GM21447 (cell line): Measurements from ENCODE around the gene DENND1C.
"Not testable (repeated sequence)": the region's sequence is repeated elsewhere in the genome, so short reads cannot be mapped to it uniquely, and the experiment has no call there.

ENCODE experiments used
- ATAC-seq: cut with Tn5 transposase; IDR thresholded peaks from one replicate; pipeline ENCODE4 v1.9.1; 2021; ENCODE audit not compliant: unreplicated experiment

The DENND1C gene

GRCh38 chr19:6508028-6508771 lies 26.6 kb upstream of the DENND1C start:
- ATAC-seq: not testable (repeated sequence)

GRCh38 chr19:6503407-6504201 lies 22.0 kb upstream of the DENND1C start:
- no peak for ATAC-seq

GRCh38 chr19:6501740-6502648 lies 20.4 kb upstream of the DENND1C start, which contains the start of gene TUBB4A:
Gene TUBB4A, minus strand, starts transcription at chr19:6502309. Its CDS starts 97 bp downstream, at chr19:6502212.
- no peak for ATAC-seq

- ATAC-seq: no peak
Observed at GRCh38 chr19:6500837-6501739, 19.5 kb upstream of the DENND1C start.

- ATAC-seq: no peak
Observed at GRCh38 chr19:6499052-6499790, 17.6 kb upstream of the DENND1C start.

- no peak for ATAC-seq
Observed at GRCh38 chr19:6498294-6499036, 16.9 kb upstream of the DENND1C start.

GRCh38 chr19:6495947-6496346 lies 14.4 kb upstream of the DENND1C start:
- no peak for ATAC-seq

GRCh38 chr19:6494438-6495036 lies 12.9 kb upstream of the DENND1C start:
- ATAC-seq: no peak

GRCh38 chr19:6491802-6492592 lies 10.4 kb upstream of the DENND1C start:
- no peak for ATAC-seq

GRCh38 chr19:6490134-6490533 lies 8.5 kb upstream of the DENND1C start:
- ATAC-seq: no peak

- peak; percentile 57 for ATAC-seq
Observed at GRCh38 chr19:6489278-6490061, 7.9 kb upstream of the DENND1C start.

- no peak for ATAC-seq
Observed at GRCh38 chr19:6484831-6485230, 3.2 kb upstream of the DENND1C start.

GRCh38 chr19:6484230-6484629 lies 2.6 kb upstream of the DENND1C start:
- ATAC-seq: no peak

GRCh38 chr19:6483235-6483634 lies 1.6 kb upstream of the DENND1C start:
- no peak for ATAC-seq

- ATAC-seq: no peak
Observed at GRCh38 chr19:6482343-6482686, 728 bp upstream of the DENND1C start.

- no peak for ATAC-seq
Observed at GRCh38 chr19:6480848-6481415, 655 bp downstream of the DENND1C start.
